Measurements from ENCODE around the gene CWC25. TPM values are rescaled to one million over a fixed set of nuclear protein-coding genes. Genes with fewer than 3 reads are reported as not detected.
A peak's percentile ranks its signal among the peaks of the same experiment; 100 is the strongest.

Gene CWC25
- 10 to 100 TPM in 2 of 9 donors, 1 to 10 TPM in 7; 6.7 to 11.1 (median 8.3) TPM for total RNA-seq
- 10 to 100 TPM in 1 of 2 donors, 1 to 10 TPM in 1; 9.7 to 10.9 TPM for polyA plus RNA-seq
- long read RNA-seq, donor 1, partial matches to known transcripts: 2 of 5 reads
- long read RNA-seq, donor 1, other reads (novel, unspliced or antisense): 1 of 5 reads
- long read RNA-seq, donor 2, transcript CWC25-202 (10 exons, 3,234 nt): major isoform, 7 of 11 reads
- long read RNA-seq, donor 2, partial matches to known transcripts: 3 of 11 reads
- long read RNA-seq, donor 2, other reads (novel, unspliced or antisense): 1 of 11 reads
- long read RNA-seq, donor 3, transcript CWC25-202 (10 exons, 3,234 nt): major isoform, 5 of 9 reads
- long read RNA-seq, donor 3, partial matches to known transcripts: 2 of 9 reads
- long read RNA-seq, donor 3, other reads (novel, unspliced or antisense): 2 of 9 reads

GRCh38 chr17:38824899-38825761 is at the start of gene CWC25:
Gene CWC25, minus strand, starts transcription at chr17:38825321. Its CDS starts 138 bp downstream, at chr17:38825183.
- DNase-seq (peak; percentile 90 to 96 (median 92)), ATAC-seq (peak; percentile 89 to 95 (median 94))
- Histone ChIP-seq H3K27me3 (no peaks in the 10 kb centered on the region), H3K36me3 (peaks cover 0 to 22% (median 14%) of the 10 kb centered on the region in 9 donors), H3K4me3 (peak within 1 kb of the TSS; percentile 58 to 90 (median 79)), H3K9me3 (no peaks in the 10 kb centered on the region), H3K27ac (peak within 1 kb of the TSS; percentile 87 to 100 (median 97)), H3K4me1 (peaks cover 7 to 24% (median 14%) of the 10 kb centered on the region in 12 donors)
- intact Hi-C loops (cut with DNase I): loop anchor here in 5 of 10 donors (1.0 to 2.0 kb wide), 3 partner anchors 25 to 28 kb away; partner anchors contain the start of gene RPL23 (in 5 of the 5)
- WGBS, 4 donors: 1 to 2% (median 1%) methylated on average over 42 to 55 of the region's 55 CpGs
- TF ChIP-seq POLR2A (IDR thresholded peaks at IDR 0.05): peak; percentile 5 to 84
- TF ChIP-seq, protein P1, sequence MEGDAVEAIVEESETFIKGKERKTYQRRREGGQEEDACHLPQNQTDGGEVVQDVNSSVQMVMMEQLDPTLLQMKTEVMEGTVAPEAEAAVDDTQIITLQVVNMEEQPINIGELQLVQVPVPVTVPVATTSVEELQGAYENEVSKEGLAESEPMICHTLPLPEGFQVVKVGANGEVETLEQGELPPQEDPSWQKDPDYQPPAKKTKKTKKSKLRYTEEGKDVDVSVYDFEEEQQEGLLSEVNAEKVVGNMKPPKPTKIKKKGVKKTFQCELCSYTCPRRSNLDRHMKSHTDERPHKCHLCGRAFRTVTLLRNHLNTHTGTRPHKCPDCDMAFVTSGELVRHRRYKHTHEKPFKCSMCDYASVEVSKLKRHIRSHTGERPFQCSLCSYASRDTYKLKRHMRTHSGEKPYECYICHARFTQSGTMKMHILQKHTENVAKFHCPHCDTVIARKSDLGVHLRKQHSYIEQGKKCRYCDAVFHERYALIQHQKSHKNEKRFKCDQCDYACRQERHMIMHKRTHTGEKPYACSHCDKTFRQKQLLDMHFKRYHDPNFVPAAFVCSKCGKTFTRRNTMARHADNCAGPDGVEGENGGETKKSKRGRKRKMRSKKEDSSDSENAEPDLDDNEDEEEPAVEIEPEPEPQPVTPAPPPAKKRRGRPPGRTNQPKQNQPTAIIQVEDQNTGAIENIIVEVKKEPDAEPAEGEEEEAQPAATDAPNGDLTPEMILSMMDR (IDR thresholded peaks at IDR 0.05): no peak

GRCh38 chr17:38873640-38874380 is 48.7 kb upstream of the CWC25 start:
- Histone ChIP-seq H3K4me3 (peak overlapping the region in 4 of 12 donors; percentile 20 to 83 (median 54)), H3K27me3 (no peaks in the 10 kb centered on the region), H3K36me3 (peaks cover 0 to 34% (median 10%) of the 10 kb centered on the region in 9 donors), H3K9me3 (no peaks in the 10 kb centered on the region), H3K4me1 (peaks cover 19 to 79% (median 61%) of the 10 kb centered on the region in 12 donors), H3K27ac (peak overlapping the region in 9 of 12 donors; percentile 4 to 96 (median 27))
- TF ChIP-seq POLR2A (IDR thresholded peaks at IDR 0.05): no peak
- TF ChIP-seq, protein P1 (IDR thresholded peaks at IDR 0.05): no peak
- DNase-seq (no peak), ATAC-seq (no peak)
- 55 to 63% (median 58%) methylated on average over 7 to 9 of the region's 9 CpGs for WGBS, 4 donors
- intact Hi-C loops (cut with DNase I): loop anchor here in 7 of 10 donors (2.0 to 10.0 kb wide), 10 partner anchors 23 to 281 kb away; partner anchors contain the start of genes PLXDC1 (in 4 of the 7), FBXO47 (in 3 of the 7) and PSMB3 (in 1 of the 7)

- peak overlapping the region in 10 of 12 donors; percentile 25 to 99 (median 96) for H3K27ac ChIP-seq
- WGBS, 4 donors: 59 to 67% (median 63%) methylated on average over 8 to 9 of the region's 9 CpGs
- TF ChIP-seq, protein P1 (IDR thresholded peaks at IDR 0.05): no peak
- no peak for TF ChIP-seq POLR2A (IDR thresholded peaks at IDR 0.05)
- intact Hi-C loops (cut with DNase I): loop anchor here in 6 of 10 donors (5.0 to 10.0 kb wide), 8 partner anchors 34 to 282 kb away; partner anchors contain the start of genes PLXDC1 (in 4 of the 6), FBXO47 (in 3 of the 6) and PSMB3 (in 1 of the 6)
- H3K36me3 ChIP-seq: peaks cover 0 to 24% (median under 1%) of the 10 kb centered on the region in 9 donors
- H3K9me3 ChIP-seq: no peaks in the 10 kb centered on the region
- no peak for ATAC-seq
- peaks cover 19 to 78% (median 65%) of the 10 kb centered on the region in 12 donors for H3K4me1 ChIP-seq
- peak overlapping the region in 8 of 12 donors; percentile 73 to 100 (median 84) for H3K4me3 ChIP-seq
- H3K27me3 ChIP-seq: no peaks in the 10 kb centered on the region
- no peak for DNase-seq
These were observed 47.7 kb upstream of the CWC25 start for GRCh38 chr17:38872671-38873385.

Measured in heart left ventricle (tissue), 16 donors.